EL (cell line): Measurements from ENCODE around the gene ASB2.

Experiments used
- DNase-seq: peaks from one replicate; pipeline ENCODE4 v3.0.0-alpha.2; 2016

The ASB2 gene

GRCh38 chr14:93999573-93999972 is 23.2 kb upstream of the ASB2 start:
- DNase-seq: no peak

GRCh38 chr14:93998871-93999403 is 22.6 kb upstream of the ASB2 start:
- no peak for DNase-seq

GRCh38 chr14:93997916-93998870 is 21.8 kb upstream of the ASB2 start:
- no peak for DNase-seq

GRCh38 chr14:93997082-93997481 is 20.7 kb upstream of the ASB2 start, which contains the start of gene CCDC197:
Gene CCDC197, plus strand, starts transcription at chr14:93997301. Its CDS starts 831 bp downstream, at chr14:93998132.
- no peak for DNase-seq

DNA sequence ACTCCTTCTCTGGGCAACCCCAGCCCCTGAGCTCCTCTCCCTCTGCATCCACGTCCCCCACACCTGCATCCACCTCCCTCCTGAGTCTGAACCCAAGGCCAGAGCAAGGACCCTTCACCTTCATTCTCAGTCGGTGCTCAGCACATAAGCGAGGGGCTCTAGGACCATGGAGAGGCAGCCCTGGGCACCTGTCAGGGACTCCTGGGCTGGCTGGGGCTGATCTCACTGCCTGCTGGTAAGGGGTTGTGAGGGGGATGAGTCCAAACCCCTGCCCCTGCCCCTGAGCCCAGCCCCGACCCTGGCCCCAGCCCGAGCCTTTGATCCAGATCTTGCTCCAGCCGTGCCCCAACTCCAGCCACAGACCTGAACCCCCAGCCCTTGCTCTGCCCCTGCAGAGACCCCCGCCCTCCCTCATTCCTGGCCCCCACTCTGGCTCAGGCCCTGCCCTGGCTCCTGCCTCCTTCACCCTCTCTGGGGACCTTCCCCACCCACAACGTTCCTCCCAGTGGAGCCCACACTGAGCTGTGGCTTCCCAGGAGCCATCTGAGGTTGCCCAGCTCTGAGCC is 19.8 kb upstream of the ASB2 start:
- no peak for DNase-seq

- DNase-seq: peak; percentile 79
Observed at GRCh38 chr14:93994919-93995682, 18.7 kb upstream of the ASB2 start.

DNA sequence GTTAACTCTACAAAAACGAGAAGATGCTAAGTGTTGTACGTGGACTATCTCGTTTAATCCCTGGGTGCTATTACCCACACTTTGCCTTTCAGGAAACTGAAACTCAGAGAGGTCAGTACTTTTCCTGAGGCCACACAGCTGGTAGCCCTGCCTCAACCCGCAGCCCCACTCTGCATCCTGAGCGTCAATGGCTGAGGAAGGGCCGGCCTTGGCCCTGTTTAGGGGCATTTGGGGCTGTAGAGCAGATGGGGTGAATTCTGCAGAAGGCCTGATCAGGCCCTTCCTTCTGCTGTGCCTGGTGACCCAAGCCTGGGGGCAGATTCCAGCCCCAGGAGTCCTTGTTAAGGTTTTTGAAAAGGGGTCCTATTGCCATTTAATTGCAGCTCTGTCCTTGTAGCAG is 17.0 kb upstream of the ASB2 start:
- no peak for DNase-seq

DNA sequence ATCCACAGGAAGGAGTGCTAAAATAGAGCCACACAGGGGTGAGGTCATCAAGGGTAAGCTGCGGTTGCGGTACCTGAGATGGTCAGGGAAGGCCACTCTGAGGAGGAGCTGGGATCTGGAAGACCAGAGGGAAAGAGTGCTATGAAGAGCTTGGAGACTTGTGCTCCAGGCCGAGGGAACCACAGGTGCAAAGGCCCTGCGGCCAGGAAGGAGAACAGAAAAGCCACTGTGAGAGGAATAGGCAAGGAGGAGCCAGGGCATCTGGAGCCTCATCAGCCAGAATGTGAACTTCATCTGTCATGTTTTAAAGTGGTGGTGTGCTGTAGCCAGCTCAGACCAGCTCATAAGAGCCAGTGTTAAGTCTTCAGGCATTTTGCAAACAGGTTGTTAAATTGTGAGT is 15.3 kb upstream of the ASB2 start:
- no peak for DNase-seq

- DNase-seq: no peak
Observed at GRCh38 chr14:93991212-93991611, 14.8 kb upstream of the ASB2 start.

GRCh38 chr14:93989939-93990338 is 13.6 kb upstream of the ASB2 start:
- DNase-seq: no peak

DNA sequence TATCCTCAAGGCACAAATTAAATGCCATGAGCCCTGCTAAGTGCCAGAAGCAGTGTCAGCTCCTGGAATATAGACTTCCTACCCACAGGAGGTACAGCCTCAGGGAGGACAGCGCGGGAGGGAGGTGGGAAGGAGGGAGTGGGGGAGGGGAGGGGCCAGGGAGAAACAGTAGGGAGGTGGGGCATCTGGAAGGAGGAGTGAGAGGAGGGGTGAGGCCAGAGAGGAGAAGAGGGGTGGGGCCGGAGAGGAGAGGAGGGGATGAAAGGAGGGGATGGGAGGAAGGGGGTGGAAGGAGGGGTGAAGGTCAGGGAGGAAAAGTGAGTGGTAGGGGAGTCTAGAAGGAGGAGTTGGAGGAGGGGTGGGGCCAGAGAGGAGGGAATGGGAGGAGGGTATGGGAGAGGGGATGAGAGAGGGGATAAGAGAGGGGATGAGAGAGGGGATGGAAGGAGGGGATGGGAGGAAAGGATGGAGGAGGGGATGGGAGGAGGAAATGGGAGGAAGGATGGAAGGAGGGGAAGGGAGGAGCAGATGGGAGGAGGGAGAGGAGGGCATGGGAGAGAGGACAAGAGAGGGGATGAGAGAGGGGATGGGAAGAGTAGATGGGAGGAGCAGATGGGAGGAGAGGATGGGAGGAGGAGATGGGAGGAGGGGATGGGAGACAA is 11.6 kb upstream of the ASB2 start:
- no peak for DNase-seq

GRCh38 chr14:93987376-93987775 is 11.0 kb upstream of the ASB2 start:
- no peak for DNase-seq

DNA sequence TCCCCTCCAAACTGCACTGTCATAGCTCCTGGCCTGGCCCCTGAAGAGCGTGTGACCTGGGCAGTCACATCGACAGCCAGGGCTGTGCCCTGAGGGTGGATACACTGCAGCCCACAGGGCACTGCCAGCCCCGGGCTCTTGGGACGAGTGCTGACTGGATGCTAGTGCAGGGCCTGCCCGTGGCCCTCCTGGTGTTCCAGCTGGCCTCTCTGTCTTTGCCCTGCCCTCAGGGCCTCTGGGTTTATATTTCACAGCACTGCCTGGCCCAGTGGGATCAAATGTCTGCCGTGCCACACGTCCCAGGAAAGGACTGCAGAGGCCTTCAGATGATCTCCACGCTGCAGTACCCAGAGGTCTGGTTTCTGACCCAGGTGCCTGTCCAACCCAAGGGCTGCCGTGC is 10.6 kb upstream of the ASB2 start:
- no peak for DNase-seq

DNA sequence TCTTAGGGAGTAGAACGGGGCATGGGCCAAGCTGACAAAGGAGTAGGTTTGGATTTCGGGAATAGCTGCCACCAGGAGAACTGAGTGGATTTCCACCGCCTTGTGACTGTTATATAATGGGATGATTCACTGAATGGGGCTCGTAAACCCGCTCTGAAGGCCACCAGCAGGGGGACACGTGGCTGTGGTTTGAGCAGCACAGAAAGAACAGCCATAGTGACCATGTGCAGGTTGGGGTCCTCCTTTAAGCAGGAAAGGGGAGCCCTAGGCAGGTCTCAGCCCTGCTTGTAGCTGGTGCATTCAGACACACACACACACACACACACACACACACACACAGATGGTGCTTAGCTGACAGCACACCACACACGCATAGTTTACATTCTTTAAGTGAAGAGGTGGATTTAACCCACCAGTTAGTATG is 8.6 kb upstream of the ASB2 start:
- DNase-seq: peak; percentile 86

DNA sequence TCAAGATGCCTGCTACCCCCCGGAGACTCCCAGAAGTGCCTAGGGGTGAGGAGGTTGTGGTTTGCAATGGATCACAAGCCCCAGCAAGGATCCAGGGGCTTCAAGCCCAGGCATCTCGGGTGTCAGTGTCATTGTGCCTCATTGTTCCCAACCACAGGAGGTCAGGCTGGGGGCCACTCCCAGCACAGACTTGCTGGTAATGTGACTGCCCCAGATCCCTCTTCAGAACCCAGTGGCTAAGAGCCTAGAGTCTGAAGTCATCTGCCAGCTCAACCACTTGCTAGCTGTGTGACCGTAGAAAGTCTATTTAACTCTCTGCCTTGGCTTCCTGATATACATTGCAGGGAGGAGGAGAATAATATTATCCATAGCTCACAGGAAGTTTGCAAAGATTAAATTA is 7.7 kb upstream of the ASB2 start:
- DNase-seq: peak; percentile 52

- no peak for DNase-seq
Observed at GRCh38 chr14:93982230-93983007, 6.0 kb upstream of the ASB2 start.

DNA sequence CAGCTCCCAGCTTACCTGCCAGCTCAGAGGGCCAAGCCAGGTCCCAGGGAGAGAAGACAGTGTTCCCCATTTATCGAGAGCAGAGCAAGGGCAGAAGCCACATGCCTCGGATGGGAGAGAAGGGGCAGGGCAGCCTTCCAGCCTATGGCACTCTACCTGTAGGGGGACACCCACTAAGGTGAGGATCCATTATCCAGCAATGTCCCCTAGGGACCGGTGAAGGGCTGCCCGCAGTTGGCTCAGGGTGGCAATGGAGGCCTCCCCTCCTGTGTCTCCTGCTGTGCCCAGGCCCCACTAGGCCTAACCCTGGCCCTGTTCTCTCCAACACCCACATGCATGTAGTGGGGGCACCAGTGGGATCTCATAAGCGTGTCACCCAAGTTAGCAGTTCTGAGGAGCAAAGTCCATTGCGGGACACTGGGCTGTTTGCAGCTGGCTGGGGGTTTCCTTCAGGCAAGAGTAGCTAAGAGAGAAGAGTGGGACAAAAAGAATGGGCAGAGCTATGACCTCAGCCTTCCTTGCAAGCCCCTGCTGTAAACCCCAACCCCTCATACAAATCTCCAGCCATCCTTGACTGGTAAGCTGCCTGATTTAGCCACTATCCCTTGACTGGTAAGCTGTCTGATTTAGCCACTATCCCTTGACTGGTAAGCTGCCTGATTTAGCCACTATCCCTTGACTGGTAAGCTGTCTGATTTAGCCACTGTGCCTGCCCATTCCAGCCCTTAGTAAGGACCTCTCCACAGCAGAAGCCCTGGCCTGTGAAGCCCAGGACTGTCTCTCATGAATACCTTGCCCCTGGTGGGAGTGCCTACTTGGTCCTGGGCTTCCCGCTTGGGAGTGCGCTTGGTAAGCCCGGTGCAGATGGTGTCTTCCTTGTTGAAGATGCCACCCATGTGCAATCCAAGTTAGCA is 5.2 kb upstream of the ASB2 start:
- no peak for DNase-seq

DNA sequence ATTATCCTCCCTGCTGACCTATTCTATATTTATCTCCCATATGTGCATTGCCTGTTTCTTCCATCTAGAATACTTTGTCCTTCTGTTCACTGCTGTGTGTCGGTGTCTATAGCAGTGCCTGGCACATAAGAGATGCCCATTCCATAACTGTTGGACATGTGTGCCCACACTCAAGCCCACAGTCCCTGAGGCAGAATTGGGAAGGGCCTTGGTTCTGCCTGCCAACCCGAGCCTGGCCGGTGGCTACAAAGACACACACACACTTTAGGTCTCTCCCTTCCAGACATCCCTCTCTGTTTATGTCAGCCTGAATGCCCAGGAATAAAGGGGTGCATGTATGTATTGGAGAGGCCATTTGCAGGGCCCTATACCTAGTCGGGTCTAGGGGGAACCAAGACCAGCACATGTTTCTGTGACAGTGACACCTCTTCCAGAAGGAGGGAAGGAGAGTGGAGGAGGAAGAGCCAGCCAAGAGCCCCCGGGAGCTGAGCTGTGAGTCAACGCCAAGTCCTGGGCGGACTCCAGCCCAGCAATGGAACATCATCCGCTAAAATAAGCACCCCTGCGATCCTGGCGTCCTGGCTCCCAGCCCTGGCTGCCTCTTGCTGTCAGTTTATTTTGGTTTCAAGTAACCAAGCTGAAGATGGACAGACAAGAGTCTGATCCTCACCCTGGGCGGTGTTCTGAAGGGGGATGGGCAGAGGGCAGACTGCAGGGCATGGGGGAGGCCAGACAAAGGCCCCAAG is 4.3 kb upstream of the ASB2 start:
- no peak for DNase-seq

DNA sequence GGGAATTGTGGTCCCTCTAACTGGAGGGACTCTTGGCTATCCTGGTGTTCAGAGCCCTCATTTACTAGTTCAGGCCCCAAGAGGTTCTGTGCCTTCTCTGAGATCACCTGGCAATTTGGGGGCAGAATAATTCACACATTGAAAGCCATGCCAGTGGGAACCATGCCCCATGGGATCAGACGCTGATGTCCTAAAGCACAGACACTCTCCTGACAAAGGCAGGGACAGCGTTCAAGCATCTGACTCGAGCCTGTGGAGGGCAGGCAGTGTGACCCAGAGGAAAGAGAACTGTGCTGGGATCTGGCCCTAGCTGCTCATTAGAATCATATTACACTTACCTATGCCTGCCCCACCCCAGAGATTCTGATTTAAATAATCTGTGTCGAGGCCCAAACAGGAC is 2.4 kb upstream of the ASB2 start:
- DNase-seq: no peak
